Mucosa of stomach (tissue), 1 donor: Measurements from ENCODE around the gene ZNF385D.

ENCODE experiments used
- H3K27me3 ChIP-seq: one replicate; pipeline ENCODE4 v1.7.0; 2013; ENCODE audit warnings: mild to moderate bottlenecking, low read length; ENCODE audit not compliant: control insufficient read depth, insufficient read depth
- H3K36me3 ChIP-seq: one replicate; pipeline ENCODE4 v1.7.0; 2013; ENCODE audit warnings: low read length; ENCODE audit not compliant: control insufficient read depth, insufficient read depth
- H3K4me1 ChIP-seq: one replicate; pipeline ENCODE4 v1.7.0; 2013; ENCODE audit warnings: mild to moderate bottlenecking, low read length; ENCODE audit not compliant: control insufficient read depth, insufficient read depth
- H3K4me3 ChIP-seq: one replicate; pipeline ENCODE4 v1.7.0; 2013; ENCODE audit warnings: low read length
- H3K9ac ChIP-seq: one replicate; pipeline ENCODE4 v1.7.0; 2013; ENCODE audit warnings: mild to moderate bottlenecking, low read length, moderate library complexity
- H3K9me3 ChIP-seq: one replicate; pipeline ENCODE4 v1.7.0; 2013; ENCODE audit warnings: mild to moderate bottlenecking, low read length, moderate library complexity; ENCODE audit not compliant: control insufficient read depth
- donor health status: Pancreatic carcinoma.

ZNF385D gene

GRCh38 chr3:21715662-21716061, 35.3 kb downstream of the ZNF385D start:
- H3K4me1 ChIP-seq: no peaks in the 10 kb centered on the region

GRCh38 chr3:21705769-21706168, 45.2 kb downstream of the ZNF385D start:
- Histone ChIP-seq H3K36me3 (no peaks in the 10 kb centered on the region), H3K9me3 (no peaks in the 10 kb centered on the region), H3K27me3 (no peaks in the 10 kb centered on the region), H3K4me1 (no peaks in the 10 kb centered on the region), H3K4me3 (no peak overlapping the region), H3K9ac (no peak overlapping the region)

More at GRCh38 chr3:21715662-21716061, 35.3 kb downstream of the ZNF385D start:
- Histone ChIP-seq H3K9me3 (no peaks in the 10 kb centered on the region), H3K9ac (no peak overlapping the region), H3K4me3 (no peak overlapping the region), H3K27me3 (no peaks in the 10 kb centered on the region), H3K36me3 (no peaks in the 10 kb centered on the region)

GRCh38 chr3:21704796-21705195, 46.2 kb downstream of the ZNF385D start:
- Histone ChIP-seq H3K36me3 (no peaks in the 10 kb centered on the region), H3K9me3 (no peaks in the 10 kb centered on the region), H3K27me3 (no peaks in the 10 kb centered on the region), H3K9ac (no peak overlapping the region), H3K4me1 (no peaks in the 10 kb centered on the region), H3K4me3 (no peak overlapping the region)

GRCh38 chr3:21703291-21703690, 47.7 kb downstream of the ZNF385D start:
- Histone ChIP-seq H3K27me3 (no peaks in the 10 kb centered on the region), H3K36me3 (no peaks in the 10 kb centered on the region), H3K4me1 (no peaks in the 10 kb centered on the region), H3K4me3 (no peak overlapping the region), H3K9ac (no peak overlapping the region), H3K9me3 (no peaks in the 10 kb centered on the region)

- Histone ChIP-seq H3K4me3 (no peak overlapping the region), H3K9ac (no peak overlapping the region), H3K9me3 (no peaks in the 10 kb centered on the region), H3K27me3 (no peaks in the 10 kb centered on the region), H3K4me1 (no peaks in the 10 kb centered on the region), H3K36me3 (no peaks in the 10 kb centered on the region)
Measured at GRCh38 chr3:21697707-21698106, 53.3 kb downstream of the ZNF385D start.

GRCh38 chr3:21694506-21694905, 56.5 kb downstream of the ZNF385D start:
- Histone ChIP-seq H3K4me1 (no peaks in the 10 kb centered on the region), H3K9me3 (no peaks in the 10 kb centered on the region), H3K36me3 (no peaks in the 10 kb centered on the region), H3K4me3 (no peak overlapping the region), H3K9ac (no peak overlapping the region), H3K27me3 (no peaks in the 10 kb centered on the region)

GRCh38 chr3:21691036-21691435, 60.0 kb downstream of the ZNF385D start:
- Histone ChIP-seq H3K36me3 (no peaks in the 10 kb centered on the region), H3K9me3 (no peaks in the 10 kb centered on the region), H3K9ac (no peak overlapping the region), H3K27me3 (no peaks in the 10 kb centered on the region), H3K4me1 (no peaks in the 10 kb centered on the region), H3K4me3 (no peak overlapping the region)

- Histone ChIP-seq H3K4me1 (no peaks in the 10 kb centered on the region), H3K36me3 (no peaks in the 10 kb centered on the region), H3K9ac (no peak overlapping the region), H3K9me3 (no peaks in the 10 kb centered on the region), H3K4me3 (no peak overlapping the region), H3K27me3 (no peaks in the 10 kb centered on the region)
Measured at GRCh38 chr3:21682206-21682605, 68.8 kb downstream of the ZNF385D start.

- Histone ChIP-seq H3K36me3 (no peaks in the 10 kb centered on the region), H3K4me3 (no peak overlapping the region), H3K9ac (no peak overlapping the region), H3K4me1 (no peaks in the 10 kb centered on the region), H3K9me3 (no peaks in the 10 kb centered on the region), H3K27me3 (no peaks in the 10 kb centered on the region)
Measured at GRCh38 chr3:21673393-21673792, 77.6 kb downstream of the ZNF385D start.

- no peaks in the 10 kb centered on the region for H3K36me3 ChIP-seq
Measured at GRCh38 chr3:21672303-21672702, 78.7 kb downstream of the ZNF385D start.

GRCh38 chr3:21670386-21670785, 80.6 kb downstream of the ZNF385D start:
- no peaks in the 10 kb centered on the region for H3K36me3 ChIP-seq
- H3K27me3 ChIP-seq: no peaks in the 10 kb centered on the region
- no peaks in the 10 kb centered on the region for H3K4me1 ChIP-seq
- no peaks in the 10 kb centered on the region for H3K9me3 ChIP-seq
- H3K4me3 ChIP-seq: no peak overlapping the region
- H3K9ac ChIP-seq: no peak overlapping the region

More at GRCh38 chr3:21672303-21672702, 78.7 kb downstream of the ZNF385D start:
- Histone ChIP-seq H3K4me3 (no peak overlapping the region), H3K4me1 (no peaks in the 10 kb centered on the region), H3K9me3 (no peaks in the 10 kb centered on the region), H3K27me3 (no peaks in the 10 kb centered on the region), H3K9ac (no peak overlapping the region)

- H3K36me3 ChIP-seq: no peaks in the 10 kb centered on the region
- no peak overlapping the region for H3K4me3 ChIP-seq
- no peaks in the 10 kb centered on the region for H3K27me3 ChIP-seq
- H3K9ac ChIP-seq: no peak overlapping the region
- no peaks in the 10 kb centered on the region for H3K9me3 ChIP-seq
- H3K4me1 ChIP-seq: no peaks in the 10 kb centered on the region
Measured at GRCh38 chr3:21668012-21668411, 83.0 kb downstream of the ZNF385D start.

- Histone ChIP-seq H3K4me3 (no peak overlapping the region), H3K36me3 (no peaks in the 10 kb centered on the region), H3K9ac (no peak overlapping the region), H3K9me3 (no peaks in the 10 kb centered on the region), H3K27me3 (no peaks in the 10 kb centered on the region), H3K4me1 (no peaks in the 10 kb centered on the region)
Measured at GRCh38 chr3:21665444-21666100, 85.4 kb downstream of the ZNF385D start.
